Measurements from ENCODE around the gene TOB1. TPM values are rescaled to one million over a fixed set of nuclear protein-coding genes. Genes with fewer than 3 reads are reported as not detected.

TOB1 gene
- total and polyA plus RNA-seq, 2 of the 4 experiments (the other 2 are of a cell fraction) = 4.3 to 9.0 TPM

DNA sequence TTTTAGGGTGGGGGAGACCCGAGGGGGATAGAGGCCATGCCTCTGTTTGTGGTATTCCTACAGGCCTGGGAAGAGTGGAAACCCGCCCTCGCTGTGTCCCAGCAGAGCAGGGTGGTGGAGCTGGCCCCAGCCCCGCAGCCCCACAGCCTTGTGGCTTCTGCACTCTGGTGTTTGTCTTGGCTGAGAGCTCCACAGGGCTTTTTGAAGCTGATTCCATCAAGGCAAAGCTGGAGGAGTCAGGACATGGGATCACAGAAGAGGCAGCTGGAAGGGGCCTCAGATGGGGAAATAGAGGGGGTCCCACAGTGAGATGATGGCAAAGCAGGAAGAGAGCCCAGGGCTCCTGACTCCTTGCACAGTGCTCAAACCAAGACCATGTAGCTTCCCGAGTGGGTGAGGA, 35.8 kb downstream of the TOB1 start:
- Histone ChIP-seq H3K79me1 (ENCODE audit: low read depth in 1 of 2, low read length in 2 of 2) (no peaks in the 10 kb centered on the region), H3K27ac (ENCODE audit: insufficient read depth, low read length) (no peak overlapping the region)
- dilution Hi-C loops (cut with HindIII; ENCODE audit: low sequenced_read_pairs, unreplicated experiment) = no loop called here

More for the DNA sequence above, 35.8 kb downstream of the TOB1 start:
- no TSS peak for BruUV-seq (replicated peaks)
- H3K14ac ChIP-seq (replicated peaks; ENCODE audit: low read depth, low read length) = no peak overlapping the region
- H3K4me2 ChIP-seq (ENCODE audit: low read depth, low read length) = no peak overlapping the region
- H4K5ac ChIP-seq (ENCODE audit: low read depth, low read length) = no peak overlapping the region
- intact Hi-C loops (cut with micrococcal nuclease) = no loop called here
- no CpG with 5 or more reads among the region's 5 CpGs for WGBS, 2 experiments (ENCODE audit: extremely low coverage in 2 of 2, insufficient read length in 1 of 2)
- H3K27me3 ChIP-seq (ENCODE audit: control insufficient read depth, insufficient read depth, low read length) = peaks cover 9% of the 10 kb centered on the region; the same call in 1 of the 2 replicates
- POLR2A ChIA-PET (ENCODE audit: unreplicated experiment) = interaction anchor here (0.7 kb wide), 1 partner anchor 119 kb away, joined by 3 read pairs; no protein-coding TSS in a partner anchor
- no peak overlapping the region for H2BK15ac ChIP-seq (ENCODE audit: low read depth, low read length)
- DNase-seq (no peak), ATAC-seq (ENCODE audit: low read depth) (no peak)
- no peak overlapping the region for H2AK5ac ChIP-seq (ENCODE audit: low read depth, low read length)
- no peak overlapping the region for H3K4ac ChIP-seq (ENCODE audit: low read depth, low read length)
- H3K9ac ChIP-seq (ENCODE audit: low read depth, low read length) = no peak overlapping the region
- no peaks in the 10 kb centered on the region for H3K9me3 ChIP-seq (ENCODE audit: control insufficient read depth, insufficient read depth, low read length)
- H3K36me3 ChIP-seq (ENCODE audit: control insufficient read depth, insufficient read depth, low read length) = no peaks in the 10 kb centered on the region
- no peak overlapping the region for H2BK120ac ChIP-seq (ENCODE audit: low read depth, low read length)
- CTCF ChIA-PET = interaction anchor here (1.1 kb wide), 1 partner anchor 22 kb away, joined by 3 read pairs; no protein-coding TSS in a partner anchor
- no peak overlapping the region for H4K91ac ChIP-seq (ENCODE audit: insufficient read depth, low read depth, low read length)
- no peak overlapping the region for H2AK9ac ChIP-seq (replicated peaks; ENCODE audit: low read depth, low read length, poor library complexity)
- H3K23ac ChIP-seq (ENCODE audit: low read depth, low read length) = no peak overlapping the region
- no peak for TF ChIP-seq MAZ (IDR thresholded peaks at IDR 0.05; ENCODE audit: borderline replicate concordance, low read depth, low read length)
- TF ChIP-seq RCOR1 (IDR thresholded peaks at IDR 0.05; ENCODE audit: insufficient replicate concordance, low read length) = no peak
- TF ChIP-seq, protein P1, sequence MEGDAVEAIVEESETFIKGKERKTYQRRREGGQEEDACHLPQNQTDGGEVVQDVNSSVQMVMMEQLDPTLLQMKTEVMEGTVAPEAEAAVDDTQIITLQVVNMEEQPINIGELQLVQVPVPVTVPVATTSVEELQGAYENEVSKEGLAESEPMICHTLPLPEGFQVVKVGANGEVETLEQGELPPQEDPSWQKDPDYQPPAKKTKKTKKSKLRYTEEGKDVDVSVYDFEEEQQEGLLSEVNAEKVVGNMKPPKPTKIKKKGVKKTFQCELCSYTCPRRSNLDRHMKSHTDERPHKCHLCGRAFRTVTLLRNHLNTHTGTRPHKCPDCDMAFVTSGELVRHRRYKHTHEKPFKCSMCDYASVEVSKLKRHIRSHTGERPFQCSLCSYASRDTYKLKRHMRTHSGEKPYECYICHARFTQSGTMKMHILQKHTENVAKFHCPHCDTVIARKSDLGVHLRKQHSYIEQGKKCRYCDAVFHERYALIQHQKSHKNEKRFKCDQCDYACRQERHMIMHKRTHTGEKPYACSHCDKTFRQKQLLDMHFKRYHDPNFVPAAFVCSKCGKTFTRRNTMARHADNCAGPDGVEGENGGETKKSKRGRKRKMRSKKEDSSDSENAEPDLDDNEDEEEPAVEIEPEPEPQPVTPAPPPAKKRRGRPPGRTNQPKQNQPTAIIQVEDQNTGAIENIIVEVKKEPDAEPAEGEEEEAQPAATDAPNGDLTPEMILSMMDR (conservative IDR thresholded peaks at IDR 0.05; ENCODE audit: low read depth, low read length) = no peak
- H3K56ac ChIP-seq (ENCODE audit: extremely low read depth, insufficient read depth, low read length) = no peak overlapping the region
- no peak overlapping the region for H2BK5ac ChIP-seq (ENCODE audit: low read depth, low read length, poor library complexity, severe bottlenecking)
- H3K18ac ChIP-seq (ENCODE audit: low read depth, low read length) = no peak overlapping the region
- peak overlapping the region; percentile 33 for H2AFZ ChIP-seq (replicated peaks; ENCODE audit: low read length, poor library complexity)
- no peak overlapping the region for H4K8ac ChIP-seq (ENCODE audit: low read depth in 2 of 2, low read length in 2 of 2)
- no peak overlapping the region for H2BK20ac ChIP-seq (ENCODE audit: low read depth, low read length)
- H4K20me1 ChIP-seq (ENCODE audit: insufficient read depth, low read length) = no peaks in the 10 kb centered on the region; the same call in 1 of the 2 replicates
- in situ Hi-C loops (cut with MboI; ENCODE audit: low sequenced_read_pairs) = no loop called here
- H3K4me1 ChIP-seq (ENCODE audit: control insufficient read depth, insufficient read depth, low read length) = peaks cover 4% of the 10 kb centered on the region; the same call in 1 of the 2 replicates
- H3K4me3 ChIP-seq (ENCODE audit: insufficient read depth, low read depth, low read length) = no peak overlapping the region
- H3K9me1 ChIP-seq (ENCODE audit: insufficient read depth, low read length) = no peaks in the 10 kb centered on the region
